ENCODE results near the gene TUBA1C.
"Not testable (repeated sequence)": the region's sequence is repeated elsewhere in the genome, so short reads cannot be mapped to it uniquely, and the experiment has no call there.

TUBA1C gene

DNA sequence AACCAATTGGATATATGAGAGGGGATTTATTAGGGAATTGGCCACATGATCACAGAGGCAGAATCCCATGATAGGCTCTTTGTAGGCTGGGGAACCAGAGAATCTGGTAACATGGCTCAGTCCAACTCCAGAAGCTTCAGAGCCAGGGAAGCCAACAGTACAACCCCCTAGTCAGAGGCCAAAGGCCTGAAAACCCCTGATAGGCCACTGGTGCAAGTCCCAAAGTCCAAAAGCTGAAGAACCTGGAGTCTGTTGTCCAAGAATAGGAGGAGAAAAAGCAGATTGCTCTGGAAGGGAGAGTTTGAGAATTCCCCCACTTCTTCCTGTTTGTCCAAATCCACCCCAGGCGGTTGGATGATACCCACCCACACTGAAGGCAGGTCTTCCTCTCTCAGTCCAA lies 49.9 kb downstream of the TUBA1C start:
- no peak for DNase-seq

DNA sequence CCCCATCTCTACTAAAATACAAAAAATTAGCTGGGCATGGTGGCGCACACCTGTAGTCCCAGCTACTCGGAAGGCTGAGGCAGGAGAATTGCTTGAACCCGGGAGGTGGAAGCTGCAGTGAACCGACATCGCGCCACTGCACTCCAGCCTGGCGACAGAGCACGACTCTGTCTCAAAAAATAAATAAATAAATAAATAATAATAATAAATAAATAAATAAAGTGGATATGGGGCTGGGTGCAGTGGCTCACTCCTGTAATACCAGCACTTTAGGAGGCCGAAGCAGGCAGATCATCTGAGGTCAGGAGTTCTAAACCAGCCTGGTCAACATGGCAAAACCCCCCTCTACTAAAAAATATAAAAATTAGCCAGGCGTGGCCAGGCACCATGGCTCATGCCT lies 52.2 kb downstream of the TUBA1C start:
- not testable (repeated sequence) for DNase-seq

- not testable (repeated sequence) for DNase-seq
Measured at GRCh38 chr12:49320411-49321103, 55.7 kb downstream of the TUBA1C start.

DNA sequence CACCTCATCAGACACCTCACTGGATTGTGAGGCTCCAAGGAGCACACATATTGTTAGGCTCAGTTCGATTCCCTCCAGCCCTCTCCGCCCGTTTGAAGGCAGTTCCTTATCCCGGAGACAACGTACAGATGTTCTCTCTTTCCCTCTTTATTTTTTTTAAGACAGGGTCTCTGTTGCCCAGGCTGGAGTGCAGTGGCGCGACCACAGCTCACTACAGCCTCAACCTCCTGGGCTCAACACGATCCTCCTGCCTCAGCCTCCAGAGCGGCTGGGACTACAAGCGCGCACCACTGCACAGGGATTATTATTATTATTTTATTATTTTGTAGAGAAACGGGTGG lies 57.5 kb downstream of the TUBA1C start:
- DNase-seq = no peak

GRCh38 chr12:49322708-49323523 lies 58.0 kb downstream of the TUBA1C start, which contains the start of gene TROAP:
TSS of gene TROAP (plus strand) at chr12:49323255. CDS start at chr12:49323609, 354 bp downstream.
- peak; percentile 99 for DNase-seq

DNA sequence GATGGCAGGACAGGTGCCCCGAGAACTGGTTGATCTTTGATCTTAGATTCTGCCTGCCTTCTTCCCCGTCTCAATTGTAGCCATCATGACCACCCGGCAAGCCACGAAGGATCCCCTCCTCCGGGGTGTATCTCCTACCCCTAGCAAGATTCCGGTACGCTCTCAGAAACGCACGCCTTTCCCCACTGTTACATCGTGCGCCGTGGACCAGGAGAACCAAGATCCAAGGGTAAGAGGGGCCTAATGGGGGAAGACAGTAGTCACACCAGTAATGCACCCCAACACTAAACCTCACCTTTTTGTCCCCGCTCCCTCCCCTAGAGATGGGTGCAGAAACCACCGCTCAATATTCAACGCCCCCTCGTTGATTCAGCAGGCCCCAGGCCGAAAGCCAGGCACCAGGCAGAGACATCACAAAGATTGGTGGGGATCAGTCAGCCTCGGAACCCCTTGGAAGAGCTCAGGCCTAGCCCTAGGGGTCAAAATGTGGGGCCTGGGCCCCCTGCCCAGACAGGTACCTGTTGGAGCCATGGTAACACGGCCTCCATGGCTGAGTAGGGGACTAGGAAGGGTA lies 58.7 kb downstream of the TUBA1C start:
- no peak for DNase-seq
